Naive thymus-derived CD8-positive, alpha-beta T cell (primary cell): Measurements from ENCODE around the gene RPAP3. TPM values are rescaled to one million over a fixed set of nuclear protein-coding genes. Genes with fewer than 3 reads are reported as not detected.

Experiments
- ATAC-seq, 2 donors: fragments of 150-1000 bp; cut with Tn5 transposase in 1 of 2; sonication (Bioruptor Pico), chemical (Tn5 transposase) in 1 of 2; 1 replicate in 1 of 2; 2 replicates in 1 of 2; pipeline ENCODE4 v1.10.0; 2021; ENCODE audit warnings: mild to moderate bottlenecking in 2 of 2, moderate library complexity in 2 of 2
- POLR2A ChIA-PET: fragments of 350-600 bp; sonication (Branson Sonifier 250); formaldehyde crosslinking; loops from one replicate; lab custom pipeline; 2021; ENCODE audit warnings: antibody characterized with exemption; lab: Charles Lee
- DNase-seq, 10 donors: peaks; one replicate each; pipeline versions ENCODE4 v3.0.0 to v3.0.0-alpha.2; 2020 to 2022
- H3K27ac Mint-ChIP-seq, 10 donors: one replicate each; pipeline ENCODE4 v1.8.0; 2020 to 2022; ENCODE audit warnings: mild to moderate bottlenecking in 10 of 10, mixed read lengths in 10 of 10, moderate library complexity in 4 of 10, inconsistent platforms in 1 of 10
- H3K27me3 Mint-ChIP-seq, 5 donors: one replicate each; pipeline ENCODE4 v1.8.0; 2021 to 2022; ENCODE audit warnings: mixed read lengths in 5 of 5
- H3K36me3 Mint-ChIP-seq, 3 donors: one replicate each; pipeline ENCODE4 v1.8.0; 2020 to 2022; ENCODE audit warnings: mixed read lengths in 3 of 3, mild to moderate bottlenecking in 2 of 3, inconsistent platforms in 1 of 3
- H3K4me1 Mint-ChIP-seq, 4 donors: one replicate each; pipeline ENCODE4 v1.8.0; 2021 to 2022; ENCODE audit warnings: mixed read lengths in 4 of 4
- H3K4me3 Mint-ChIP-seq, 10 donors: one replicate each; pipeline ENCODE4 v1.8.0; 2020 to 2022; ENCODE audit warnings: mild to moderate bottlenecking in 10 of 10, mixed read lengths in 10 of 10, moderate library complexity in 6 of 10, inconsistent platforms in 1 of 10
- H3K9me3 Mint-ChIP-seq, 9 donors: one replicate each; pipeline ENCODE4 v1.8.0; 2020 to 2022; ENCODE audit warnings: mixed read lengths in 9 of 9, mild to moderate bottlenecking in 3 of 9, inconsistent platforms in 1 of 9, moderate library complexity in 1 of 9
- polyA plus RNA-seq, 3 donors: library from polyadenylated mRNA; unstranded; fragments of 300-500 nt; fragmentation: Illumina TruSeq; gene quantifications; one replicate each; pipeline ENCODE4 v1.2.3, GENCODE V29; 2021
- total RNA-seq, 8 experiments: library from RNA in 2 of 8; stranded (reverse) in 2 of 8; gene quantifications; one replicate each; pipeline ENCODE4 v1.2.3 and lab custom pipeline; 2021 to 2026

RPAP3 gene
- total and polyA plus RNA-seq, 5 experiments from 2014 or later: 34.6 to 41.8 (median 38.7) TPM

GRCh38 chr12:47740606-47741339, 34.9 kb upstream of the RPAP3 start:
- no peaks in the 10 kb centered on the region for H3K27me3 Mint-ChIP-seq
- peaks cover 0 to 2% (median 0%) of the 10 kb centered on the region in 9 donors for H3K9me3 Mint-ChIP-seq
- no peaks in the 10 kb centered on the region for H3K36me3 Mint-ChIP-seq
- H3K4me1 Mint-ChIP-seq: peaks cover 28 to 79% (median 48%) of the 10 kb centered on the region in 4 donors
- H3K27ac Mint-ChIP-seq: peak overlapping the region; percentile 4 to 91 (median 54)
- POLR2A ChIA-PET: interaction anchor here (0.8 to 4.3 kb wide), 11 partner anchors 9 to 1370 kb away, joined by 3 to 22 read pairs (median 5); partner anchors contain the start of genes LMBR1L, RAPGEF3, RPAP3 and SLC48A1
- peak overlapping the region in 9 of 10 donors; percentile 36 to 61 (median 49) for H3K4me3 Mint-ChIP-seq
- ATAC-seq: no peak
- DNase-seq: no peak

GRCh38 chr12:47739979-47740378, 34.1 kb upstream of the RPAP3 start:
- POLR2A ChIA-PET: interaction anchor here (0.6 to 3.2 kb wide), 5 partner anchors 8 to 341 kb away, joined by 3 to 22 read pairs (median 4); partner anchors contain the start of gene RAPGEF3
- H3K27ac Mint-ChIP-seq: peak overlapping the region in 5 of 10 donors; percentile 9 to 86 (median 32)
- peak overlapping the region in 4 of 10 donors; percentile 28 to 51 (median 36) for H3K4me3 Mint-ChIP-seq
- ATAC-seq (no peak), DNase-seq (no peak)
- peaks cover 29 to 77% (median 48%) of the 10 kb centered on the region in 4 donors for H3K4me1 Mint-ChIP-seq
- no peaks in the 10 kb centered on the region for H3K36me3 Mint-ChIP-seq
- H3K27me3 Mint-ChIP-seq: no peaks in the 10 kb centered on the region
- H3K9me3 Mint-ChIP-seq: peaks cover 0 to 2% (median 0%) of the 10 kb centered on the region in 9 donors

GRCh38 chr12:47739297-47739696, 33.5 kb upstream of the RPAP3 start:
- POLR2A ChIA-PET: interaction anchor here (0.6 kb wide), 1 partner anchor 342 kb away, joined by 3 read pairs; no protein-coding TSS in a partner anchor
- Mint-ChIP-seq H3K36me3 (no peaks in the 10 kb centered on the region), H3K27me3 (no peaks in the 10 kb centered on the region), H3K27ac (peak overlapping the region in 7 of 10 donors; percentile 6 to 66 (median 32)), H3K4me3 (no peak overlapping the region), H3K9me3 (peaks cover 0 to 2% (median 0%) of the 10 kb centered on the region in 9 donors), H3K4me1 (peaks cover 27 to 70% (median 48%) of the 10 kb centered on the region in 4 donors)
- ATAC-seq (no peak), DNase-seq (no peak)

GRCh38 chr12:47737936-47738594, 32.2 kb upstream of the RPAP3 start:
- H3K4me3 Mint-ChIP-seq: no peak overlapping the region
- H3K4me1 Mint-ChIP-seq: peaks cover 24 to 58% (median 41%) of the 10 kb centered on the region in 4 donors
- ATAC-seq: no peak
- POLR2A ChIA-PET: no interaction called here
- H3K36me3 Mint-ChIP-seq: no peaks in the 10 kb centered on the region
- no peaks in the 10 kb centered on the region for H3K27me3 Mint-ChIP-seq
- no peak for DNase-seq
- peak overlapping the region in 3 of 10 donors; percentile 2 to 57 (median 43) for H3K27ac Mint-ChIP-seq
- peaks cover 0 to 2% (median 0%) of the 10 kb centered on the region in 9 donors for H3K9me3 Mint-ChIP-seq

- DNase-seq (no peak), ATAC-seq (no peak)
- Mint-ChIP-seq H3K4me1 (peaks cover 22 to 50% (median 36%) of the 10 kb centered on the region in 4 donors), H3K4me3 (no peak overlapping the region), H3K27me3 (no peaks in the 10 kb centered on the region), H3K36me3 (no peaks in the 10 kb centered on the region), H3K27ac (peak overlapping the region in 1 of 10 donors; percentile 62), H3K9me3 (peaks cover 0 to 2% (median 0%) of the 10 kb centered on the region in 9 donors)
- POLR2A ChIA-PET: no interaction called here
These were observed 31.2 kb upstream of the RPAP3 start for GRCh38 chr12:47736877-47737676.

GRCh38 chr12:47736216-47736615, 30.4 kb upstream of the RPAP3 start:
- POLR2A ChIA-PET: no interaction called here
- Mint-ChIP-seq H3K27ac (peak overlapping the region in 3 of 10 donors; percentile 11 to 52 (median 28)), H3K4me3 (no peak overlapping the region), H3K36me3 (no peaks in the 10 kb centered on the region), H3K9me3 (peaks cover 0 to 2% (median 0%) of the 10 kb centered on the region in 9 donors), H3K4me1 (peaks cover 20 to 43% (median 28%) of the 10 kb centered on the region in 4 donors), H3K27me3 (no peaks in the 10 kb centered on the region)
- ATAC-seq: no peak
- no peak for DNase-seq

- Mint-ChIP-seq H3K4me3 (no peak overlapping the region), H3K27ac (peak overlapping the region in 2 of 10 donors; percentile 28 to 34), H3K36me3 (no peaks in the 10 kb centered on the region), H3K9me3 (peaks cover 0 to 2% (median 0%) of the 10 kb centered on the region in 9 donors), H3K4me1 (peaks cover 19 to 37% (median 22%) of the 10 kb centered on the region in 4 donors), H3K27me3 (no peaks in the 10 kb centered on the region)
- ATAC-seq: no peak
- DNase-seq: no peak
- POLR2A ChIA-PET: no interaction called here
These were observed 29.8 kb upstream of the RPAP3 start for GRCh38 chr12:47735649-47736048.

GRCh38 chr12:47734725-47735480, 29.1 kb upstream of the RPAP3 start:
- DNase-seq (no peak), ATAC-seq (no peak)
- Mint-ChIP-seq H3K9me3 (peaks cover 0 to 2% (median 0%) of the 10 kb centered on the region in 9 donors), H3K27me3 (no peaks in the 10 kb centered on the region), H3K27ac (peak overlapping the region in 1 of 10 donors; percentile 34), H3K4me1 (peaks cover 12 to 30% (median 15%) of the 10 kb centered on the region in 4 donors), H3K4me3 (no peak overlapping the region), H3K36me3 (no peaks in the 10 kb centered on the region)
- POLR2A ChIA-PET: interaction anchor here (0.5 to 0.6 kb wide), 2 partner anchors 748 to 1833 kb away, joined by 3 to 4 read pairs; partner anchors contain the start of gene C12orf54

GRCh38 chr12:47733142-47733541, 27.3 kb upstream of the RPAP3 start:
- Mint-ChIP-seq H3K9me3 (no peaks in the 10 kb centered on the region), H3K36me3 (peaks cover 0 to 6% (median 0%) of the 10 kb centered on the region in 3 donors), H3K4me3 (no peak overlapping the region), H3K27ac (peak overlapping the region in 3 of 10 donors; percentile 8 to 72 (median 9)), H3K4me1 (peaks cover 0 to 12% (median 6%) of the 10 kb centered on the region in 4 donors), H3K27me3 (no peaks in the 10 kb centered on the region)
- POLR2A ChIA-PET: interaction anchor here (2.2 kb wide), 1 partner anchor 10 kb away, joined by 7 read pairs; no protein-coding TSS in a partner anchor
- DNase-seq: no peak
- ATAC-seq: no peak

GRCh38 chr12:47732504-47732903, 26.7 kb upstream of the RPAP3 start:
- ATAC-seq: no peak
- H3K27ac Mint-ChIP-seq: no peak overlapping the region
- DNase-seq: no peak
- H3K4me1 Mint-ChIP-seq: peaks cover 0 to 7% (median 6%) of the 10 kb centered on the region in 4 donors
- H3K9me3 Mint-ChIP-seq: no peaks in the 10 kb centered on the region
- POLR2A ChIA-PET: interaction anchor here (2.2 kb wide), 1 partner anchor 11 kb away, joined by 7 read pairs; no protein-coding TSS in a partner anchor
- no peaks in the 10 kb centered on the region for H3K27me3 Mint-ChIP-seq
- peaks cover 0 to 8% (median 0%) of the 10 kb centered on the region in 3 donors for H3K36me3 Mint-ChIP-seq
- H3K4me3 Mint-ChIP-seq: no peak overlapping the region

- POLR2A ChIA-PET: interaction anchor here (1.2 to 2.2 kb wide), 2 partner anchors 9 to 12 kb away, joined by 4 to 7 read pairs; no protein-coding TSS in a partner anchor
- Mint-ChIP-seq H3K4me3 (no peak overlapping the region), H3K27ac (no peak overlapping the region), H3K4me1 (peaks cover 0 to 7% (median 3%) of the 10 kb centered on the region in 4 donors), H3K27me3 (no peaks in the 10 kb centered on the region), H3K9me3 (no peaks in the 10 kb centered on the region), H3K36me3 (peaks cover 0 to 8% (median 0%) of the 10 kb centered on the region in 3 donors)
- DNase-seq (peak in 1 of 10 donors; percentile 26), ATAC-seq (no peak)
These were observed 25.9 kb upstream of the RPAP3 start for GRCh38 chr12:47731723-47732122.
